OCI-LY1 (cell line): ENCODE measurements around the gene ATP8B1.

Experiments
- H2AFZ ChIP-seq: fragments of 200-600 bp; sonication (generic), shearing (Covaris generic); 2 replicates; pipeline ENCODE4 v1.6.0; 2014; ENCODE audit warnings: antibody characterized with exemption, mild to moderate bottlenecking, low read length
- H3F3A ChIP-seq: fragments of 200-600 bp; sonication (generic), shearing (Covaris generic); 2 replicates; pipeline ENCODE4 v1.6.0; 2014; ENCODE audit warnings: mild to moderate bottlenecking, antibody characterized with exemption, low read length, moderate library complexity; ENCODE audit not compliant: insufficient read depth
- H3K27ac ChIP-seq: fragments of 200-600 bp; sonication (generic); 2 replicates; pipeline ENCODE4 v1.5.1; 2014; ENCODE audit warnings: low read length, mixed run types, mild to moderate bottlenecking, low read depth; ENCODE audit not compliant: poor library complexity, severe bottlenecking
- H3K27me3 ChIP-seq: fragments of 200-600 bp; sonication (generic); 2 replicates; pipeline ENCODE4 v1.6.0; 2014; ENCODE audit warnings: antibody characterized with exemption, mild to moderate bottlenecking, low read length, moderate library complexity; ENCODE audit not compliant: insufficient read depth
- H3K36me3 ChIP-seq: fragments of 200-600 bp; sonication (generic); 2 replicates; pipeline ENCODE4 v1.6.1; 2014; ENCODE audit warnings: mild to moderate bottlenecking, antibody characterized with exemption, low read length, moderate library complexity, mixed read lengths; ENCODE audit not compliant: insufficient read depth
- H3K4me1 ChIP-seq: fragments of 200-600 bp; sonication (generic); 2 replicates; pipeline ENCODE4 v1.5.1; 2014; ENCODE audit warnings: mild to moderate bottlenecking, low read length, moderate library complexity; ENCODE audit not compliant: insufficient read depth, severe bottlenecking
- H3K4me2 ChIP-seq: fragments of 200-600 bp; sonication (generic), shearing (Covaris generic); 2 replicates; pipeline ENCODE4 v1.6.1; 2014; ENCODE audit warnings: low read length
- H3K4me3 ChIP-seq: fragments of 200-600 bp; sonication (generic); 2 replicates; pipeline ENCODE4 v1.5.1; 2014; ENCODE audit warnings: low read length, low read depth, mild to moderate bottlenecking, mixed read lengths; ENCODE audit not compliant: poor library complexity, severe bottlenecking
- H3K79me2 ChIP-seq: fragments of 200-600 bp; shearing (Covaris generic); 2 replicates; pipeline ENCODE4 v1.6.1; 2016; ENCODE audit warnings: mixed run types, low read length, mixed read lengths; ENCODE audit not compliant: insufficient read depth
- H3K9ac ChIP-seq: fragments of 200-600 bp; sonication (generic), shearing (Covaris generic); 2 replicates; pipeline ENCODE4 v1.6.1; 2014; ENCODE audit warnings: mild to moderate bottlenecking, low read length, mixed read lengths
- H3K9me2 ChIP-seq: fragments of 200-600 bp; sonication (generic), shearing (Covaris generic); 2 replicates; pipeline ENCODE4 v1.6.1; 2014; ENCODE audit warnings: low read depth, mild to moderate bottlenecking, low read length, mixed read lengths
- H3K9me3 ChIP-seq: fragments of 200-600 bp; shearing (Covaris generic); 2 replicates; pipeline ENCODE4 v1.6.1; 2014; ENCODE audit warnings: low read length, mixed read lengths
- H4K20me1 ChIP-seq: fragments of 200-600 bp; sonication (generic), shearing (Covaris generic); 2 replicates; pipeline ENCODE4 v1.6.0; 2016; ENCODE audit warnings: mild to moderate bottlenecking, low read length; ENCODE audit not compliant: insufficient read depth
- CTCF ChIP-seq: fragments of 200-600 bp; sonication (generic), shearing (Covaris generic); IDR thresholded peaks from 2 replicates; pipeline ENCODE4 v1.5.1; 2017; ENCODE audit warnings: mild to moderate bottlenecking, antibody characterized with exemption, low read length, moderate library complexity, mixed read lengths
- EZH2 ChIP-seq: fragments of 200-600 bp; sonication (generic), shearing (Covaris generic); IDR thresholded peaks from 2 replicates; pipeline ENCODE4 v1.8.0; 2017; ENCODE audit warnings: borderline replicate concordance, mixed run types, mild to moderate bottlenecking, antibody characterized with exemption, low read length, moderate library complexity, mixed read lengths

ATP8B1 gene

GRCh38 chr18:57640236-57640635 is 162.9 kb downstream of the ATP8B1 start:
- no peak overlapping the region for H3K9ac ChIP-seq
- no peaks in the 10 kb centered on the region for H3K9me3 ChIP-seq
- H3K9me2 ChIP-seq: no peaks in the 10 kb centered on the region
- no peak overlapping the region for H3K4me3 ChIP-seq
- no peak overlapping the region for H3K4me2 ChIP-seq
- H3K27ac ChIP-seq: no peak overlapping the region
- TF ChIP-seq CTCF (no peak), EZH2 (no peak)
- peaks cover 46% of the 10 kb centered on the region for H3K36me3 ChIP-seq
- H3K4me1 ChIP-seq: no peaks in the 10 kb centered on the region
- H4K20me1 ChIP-seq: no peaks in the 10 kb centered on the region
- H2AFZ ChIP-seq: no peak overlapping the region
- no peaks in the 10 kb centered on the region for H3F3A ChIP-seq
- H3K79me2 ChIP-seq: peaks cover 7% of the 10 kb centered on the region; the same call in 1 of the 2 replicates
- no peaks in the 10 kb centered on the region for H3K27me3 ChIP-seq

- TF ChIP-seq EZH2 (no peak), CTCF (no peak)
- no peaks in the 10 kb centered on the region for H4K20me1 ChIP-seq
- no peak overlapping the region for H3K4me2 ChIP-seq
- H3K4me1 ChIP-seq: peaks cover 10% of the 10 kb centered on the region
- H3K9ac ChIP-seq: no peak overlapping the region
- H3K4me3 ChIP-seq: no peak overlapping the region
- H3F3A ChIP-seq: no peaks in the 10 kb centered on the region
- peaks cover 8% of the 10 kb centered on the region for H3K36me3 ChIP-seq
- H3K79me2 ChIP-seq: no peaks in the 10 kb centered on the region
- no peaks in the 10 kb centered on the region for H3K9me3 ChIP-seq
- H3K9me2 ChIP-seq: no peaks in the 10 kb centered on the region
- H2AFZ ChIP-seq: no peak overlapping the region
- H3K27me3 ChIP-seq: no peaks in the 10 kb centered on the region
- no peak overlapping the region for H3K27ac ChIP-seq
Observed at GRCh38 chr18:57635003-57635822, 167.9 kb downstream of the ATP8B1 start.

GRCh38 chr18:57631697-57632096 is 171.4 kb downstream of the ATP8B1 start:
- TF ChIP-seq CTCF: no peak
- TF ChIP-seq EZH2: no peak
- H3K36me3 ChIP-seq: no peaks in the 10 kb centered on the region
- no peak overlapping the region for H2AFZ ChIP-seq
- no peaks in the 10 kb centered on the region for H3F3A ChIP-seq
- H3K4me1 ChIP-seq: peaks cover 15% of the 10 kb centered on the region
- H3K4me3 ChIP-seq: peak overlapping the region; percentile 71
- no peaks in the 10 kb centered on the region for H3K79me2 ChIP-seq
- no peaks in the 10 kb centered on the region for H4K20me1 ChIP-seq
- no peaks in the 10 kb centered on the region for H3K9me2 ChIP-seq
- no peaks in the 10 kb centered on the region for H3K27me3 ChIP-seq
- peak overlapping the region; percentile 83 for H3K4me2 ChIP-seq
- peak overlapping the region; percentile 89 for H3K27ac ChIP-seq
- no peaks in the 10 kb centered on the region for H3K9me3 ChIP-seq
- H3K9ac ChIP-seq: peak overlapping the region; percentile 82
